Measurements from ENCODE around the gene RECQL5. TPM values are rescaled to one million over a fixed set of nuclear protein-coding genes. Genes with fewer than 3 reads are reported as not detected.

Gene RECQL5
- total RNA-seq, 5 donors from 2014 or later (not counting 1 experiment from before 2014, with no cell fraction given), result 38.0 to 75.0 (median 61.9) TPM

DNA sequence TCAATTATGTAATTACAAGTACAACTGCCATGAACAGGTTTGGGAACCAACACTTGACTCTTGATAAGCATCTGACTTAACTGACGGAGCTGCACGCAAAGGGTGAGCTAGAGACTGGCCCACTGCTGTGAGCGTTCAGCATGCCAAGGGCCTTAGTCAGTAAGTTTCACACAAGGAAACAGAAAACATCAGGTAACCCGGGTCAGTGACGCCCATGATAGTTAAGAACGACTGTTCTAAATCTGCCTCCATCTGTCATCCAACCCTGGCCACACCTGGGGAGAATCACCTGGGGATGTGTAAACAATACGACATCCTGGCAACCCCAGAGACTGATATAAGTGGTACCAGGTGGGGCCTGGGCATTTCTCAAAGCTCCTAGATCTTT is 21.5 kb downstream of the RECQL5 start:
- 79% methylated on average over 6 of the region's 7 CpGs for WGBS (ENCODE audit: insufficient coverage)
- H3K27ac Mint-ChIP-seq, result no peak overlapping the region
- H3K4me3 Mint-ChIP-seq, result no peak overlapping the region
- no peaks in the 10 kb centered on the region for H3K27me3 Mint-ChIP-seq
- ChIA-PET POLR2A (interaction anchor here in 1 of 2 donors (0.6 kb wide), 1 partner anchor 137 kb away, joined by 3 read pairs; no protein-coding TSS in a partner anchor), CTCF (interaction anchor here in 1 of 2 donors (0.6 to 1.1 kb wide), 3 partner anchors 8 to 979 kb away, joined by 3 read pairs; partner anchors contain the start of gene SMIM5)
- peaks cover 7 to 15% of the 10 kb centered on the region in 2 donors for H3K36me3 ChIP-seq (ENCODE audit: control insufficient read depth in 2 of 2, extremely low read depth in 1 of 2, insufficient read depth in 1 of 2, low read length in 1 of 2)
- ATAC-seq (replicated peaks in 1 of 4) (no peak), DNase-seq (no peak)
- H3K4me1 Mint-ChIP-seq, result peaks cover 2 to 13% (median 9%) of the 10 kb centered on the region in 3 donors
- H3K9me3 ChIP-seq, result no peaks in the 10 kb centered on the region
- H3K36me3 Mint-ChIP-seq, result peaks cover 22% of the 10 kb centered on the region
- H3K27ac ChIP-seq (ENCODE audit: low read length), result no peak overlapping the region
- H3K9me3 Mint-ChIP-seq, result no peaks in the 10 kb centered on the region
- H3K27me3 ChIP-seq (replicated peaks in 1 of 2; ENCODE audit: control insufficient read depth in 2 of 2, extremely low read depth in 1 of 2, insufficient read depth in 2 of 2, low read length in 1 of 2), result no peaks in the 10 kb centered on the region
- peaks cover 0 to 10% of the 10 kb centered on the region in 2 experiments for H3K4me1 ChIP-seq (ENCODE audit: control insufficient read depth in 1 of 2, extremely low read depth in 1 of 2, insufficient read depth in 2 of 2, low read length in 2 of 2)
- H3K4me3 ChIP-seq (ENCODE audit: control insufficient read depth in 1 of 2, extremely low read depth in 1 of 2, low read length in 1 of 2), result no peak overlapping the region

DNA sequence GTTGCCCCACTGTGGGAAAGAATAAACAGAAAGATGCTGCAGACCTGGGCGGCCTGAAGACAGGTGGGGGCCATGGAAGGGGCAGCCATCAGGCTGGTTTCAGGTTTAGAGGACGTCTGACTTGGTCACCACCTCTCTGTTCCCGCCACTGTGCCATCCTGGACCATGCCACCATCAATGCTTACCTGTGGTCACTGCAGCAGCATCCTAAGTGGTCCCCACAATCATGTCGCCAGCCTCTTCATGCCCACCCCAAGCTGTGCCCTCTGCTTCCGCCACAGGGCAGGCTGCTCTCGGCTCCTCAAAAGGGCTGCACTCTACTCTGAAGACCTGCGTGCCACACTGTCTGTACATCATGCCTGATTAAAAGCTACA is 23.3 kb downstream of the RECQL5 start:
- Histone ChIP-seq H3K36me3 (ENCODE audit: control insufficient read depth in 2 of 2, extremely low read depth in 1 of 2, insufficient read depth in 1 of 2, low read length in 1 of 2) (peaks cover 2 to 7% of the 10 kb centered on the region in 2 donors), H3K27ac (ENCODE audit: low read length) (no peak overlapping the region), H3K4me3 (ENCODE audit: control insufficient read depth in 1 of 2, extremely low read depth in 1 of 2, low read length in 1 of 2) (no peak overlapping the region), H3K9me3 (no peaks in the 10 kb centered on the region), H3K4me1 (ENCODE audit: control insufficient read depth in 1 of 2, extremely low read depth in 1 of 2, insufficient read depth in 2 of 2, low read length in 2 of 2) (peaks cover 0 to 10% of the 10 kb centered on the region in 2 experiments), H3K27me3 (replicated peaks in 1 of 2; ENCODE audit: control insufficient read depth in 2 of 2, extremely low read depth in 1 of 2, insufficient read depth in 2 of 2, low read length in 1 of 2) (no peaks in the 10 kb centered on the region)
- Mint-ChIP-seq H3K36me3 (peaks cover 13% of the 10 kb centered on the region), H3K27me3 (no peaks in the 10 kb centered on the region), H3K9me3 (no peaks in the 10 kb centered on the region), H3K4me3 (no peak overlapping the region), H3K4me1 (peaks cover 2 to 13% (median 9%) of the 10 kb centered on the region in 3 donors), H3K27ac (no peak overlapping the region)
- 86% methylated on average over 7 of the region's 7 CpGs for WGBS (ENCODE audit: insufficient coverage)
- CTCF ChIA-PET, result no interaction called here
- no peak for DNase-seq
- ATAC-seq (replicated peaks in 1 of 4), result no peak
- POLR2A ChIA-PET, result no interaction called here

DNA sequence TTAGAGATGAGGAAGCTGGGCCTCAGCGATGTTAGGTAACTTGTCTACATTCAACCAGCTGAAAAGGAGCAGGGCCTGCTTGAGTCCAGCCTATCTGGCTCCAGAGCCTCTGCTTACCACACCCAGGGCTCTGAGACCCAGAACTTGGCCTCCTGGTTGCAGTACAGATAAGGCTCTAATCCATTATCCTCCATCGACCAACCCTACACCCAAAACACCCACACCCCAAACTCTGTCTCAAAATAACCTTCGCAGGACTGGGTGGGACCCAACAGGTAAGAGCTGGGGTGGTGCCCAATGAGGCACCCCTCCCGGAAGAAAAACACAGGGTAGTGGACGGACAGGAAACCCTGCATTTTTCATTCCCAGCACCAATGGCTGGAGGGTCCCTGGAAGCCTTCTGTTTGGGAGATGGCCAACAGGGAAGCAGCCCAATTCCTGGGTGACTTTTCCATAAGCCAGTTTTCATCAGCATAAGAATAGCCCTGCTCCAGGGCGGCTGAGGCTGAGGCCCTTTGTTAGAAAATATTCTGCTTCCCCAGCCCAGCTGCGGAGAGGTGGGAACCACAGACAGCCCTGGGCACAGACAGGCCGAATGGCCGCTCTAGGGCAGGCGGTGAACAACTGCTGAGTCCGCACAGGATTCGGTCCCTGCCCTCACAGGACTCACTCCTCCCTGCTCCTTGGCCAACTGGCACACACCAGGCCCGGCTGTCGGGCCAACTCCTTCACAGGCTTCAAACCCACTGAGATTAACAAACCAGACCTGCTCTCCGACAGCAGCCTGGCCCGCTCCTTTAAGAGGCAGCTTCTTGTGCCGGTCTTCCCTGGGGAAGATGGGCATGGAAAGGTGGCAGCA is 23.9 kb downstream of the RECQL5 start:
- ChIA-PET CTCF (no interaction called here), POLR2A (no interaction called here)
- ATAC-seq (replicated peaks in 1 of 4), result no peak
- Histone ChIP-seq H3K27me3 (replicated peaks in 1 of 2; ENCODE audit: control insufficient read depth in 2 of 2, extremely low read depth in 1 of 2, insufficient read depth in 2 of 2, low read length in 1 of 2) (no peaks in the 10 kb centered on the region), H3K27ac (ENCODE audit: low read length) (no peak overlapping the region), H3K9me3 (no peaks in the 10 kb centered on the region), H3K4me3 (ENCODE audit: control insufficient read depth in 1 of 2, extremely low read depth in 1 of 2, low read length in 1 of 2) (no peak overlapping the region), H3K36me3 (ENCODE audit: control insufficient read depth in 2 of 2, extremely low read depth in 1 of 2, insufficient read depth in 1 of 2, low read length in 1 of 2) (peaks cover 2 to 7% of the 10 kb centered on the region in 2 donors), H3K4me1 (ENCODE audit: control insufficient read depth in 1 of 2, extremely low read depth in 1 of 2, insufficient read depth in 2 of 2, low read length in 2 of 2) (peaks cover 0 to 10% of the 10 kb centered on the region in 2 experiments)
- Mint-ChIP-seq H3K36me3 (peaks cover 14% of the 10 kb centered on the region), H3K4me3 (no peak overlapping the region), H3K27me3 (no peaks in the 10 kb centered on the region), H3K9me3 (no peaks in the 10 kb centered on the region), H3K27ac (no peak overlapping the region), H3K4me1 (peaks cover 2 to 13% (median 9%) of the 10 kb centered on the region in 3 donors)
- 99% methylated on average over 14 of the region's 17 CpGs for WGBS (ENCODE audit: insufficient coverage)
- no peak for DNase-seq

DNA sequence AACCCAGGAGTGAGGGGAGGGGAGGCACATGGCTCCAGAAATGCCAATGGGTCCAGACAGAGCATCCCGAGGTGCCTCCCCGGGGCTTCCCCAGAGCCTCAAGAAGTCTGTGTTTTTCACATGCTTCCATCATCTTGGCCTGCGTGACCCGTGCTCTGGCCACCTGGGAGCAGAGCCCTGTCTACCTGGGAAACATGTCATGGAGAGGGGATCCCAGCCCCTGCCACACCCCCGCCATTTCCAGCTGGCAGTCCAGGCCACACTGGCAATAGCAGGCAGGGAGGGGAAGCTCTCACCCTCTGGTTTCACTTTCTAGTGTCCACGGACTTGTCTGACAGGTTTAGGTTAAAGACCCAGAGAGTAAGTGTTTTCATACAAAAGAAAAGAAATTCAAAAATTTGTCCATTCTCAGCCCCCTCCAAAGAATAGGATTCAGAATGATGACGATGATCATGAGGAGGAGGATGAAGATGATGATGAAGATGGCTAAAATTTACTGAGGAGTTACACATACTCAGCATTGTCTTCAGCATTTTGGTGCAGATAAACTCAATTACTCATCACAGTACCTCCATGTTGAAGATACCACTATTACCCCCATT is 24.7 kb downstream of the RECQL5 start:
- H3K36me3 Mint-ChIP-seq, result peaks cover 7% of the 10 kb centered on the region
- H3K4me1 Mint-ChIP-seq, result peaks cover 2 to 13% (median 9%) of the 10 kb centered on the region in 3 donors
- no peak for ATAC-seq (replicated peaks in 1 of 4)
- no peaks in the 10 kb centered on the region for H3K27me3 ChIP-seq (replicated peaks in 1 of 2; ENCODE audit: control insufficient read depth in 2 of 2, extremely low read depth in 1 of 2, insufficient read depth in 2 of 2, low read length in 1 of 2)
- H3K27ac ChIP-seq (ENCODE audit: low read length), result no peak overlapping the region
- ChIA-PET CTCF (no interaction called here), POLR2A (no interaction called here)
- no peaks in the 10 kb centered on the region for H3K9me3 ChIP-seq
- H3K4me3 ChIP-seq (ENCODE audit: control insufficient read depth in 1 of 2, extremely low read depth in 1 of 2, low read length in 1 of 2), result no peak overlapping the region
- H3K4me3 Mint-ChIP-seq, result no peak overlapping the region
- H3K27ac Mint-ChIP-seq, result no peak overlapping the region
- no peak for DNase-seq
- WGBS (ENCODE audit: insufficient coverage), result 95% methylated on average over 4 of the region's 7 CpGs
- H3K27me3 Mint-ChIP-seq, result no peaks in the 10 kb centered on the region
- H3K9me3 Mint-ChIP-seq, result no peaks in the 10 kb centered on the region
- peaks cover 2 to 7% of the 10 kb centered on the region in 2 donors for H3K36me3 ChIP-seq (ENCODE audit: control insufficient read depth in 2 of 2, extremely low read depth in 1 of 2, insufficient read depth in 1 of 2, low read length in 1 of 2)
- peaks cover 0 to 10% of the 10 kb centered on the region in 2 experiments for H3K4me1 ChIP-seq (ENCODE audit: control insufficient read depth in 1 of 2, extremely low read depth in 1 of 2, insufficient read depth in 2 of 2, low read length in 2 of 2)

DNA sequence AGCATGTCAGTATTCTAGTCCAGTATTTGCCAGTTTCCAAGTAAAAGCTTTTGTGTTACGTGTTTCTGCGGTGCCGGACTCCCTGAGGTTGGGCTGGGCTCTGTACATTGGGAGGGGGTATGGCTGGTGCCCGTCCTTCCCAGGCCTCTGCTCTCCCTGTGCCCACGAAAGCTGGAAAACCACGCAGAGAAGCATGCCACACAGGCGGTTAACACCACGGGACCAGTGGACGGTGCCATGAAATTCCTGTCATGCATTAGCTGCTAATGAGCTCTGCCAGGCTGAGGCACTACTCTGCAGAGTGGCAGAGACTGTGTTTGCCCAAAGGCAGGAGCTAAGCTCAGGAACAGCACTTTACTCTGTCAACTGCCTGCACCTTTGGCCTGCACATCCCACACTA is 25.6 kb downstream of the RECQL5 start:
- Mint-ChIP-seq H3K27me3 (no peaks in the 10 kb centered on the region), H3K4me3 (no peak overlapping the region), H3K9me3 (no peaks in the 10 kb centered on the region), H3K4me1 (peaks cover 2 to 8% (median 6%) of the 10 kb centered on the region in 3 donors), H3K36me3 (peaks cover 7% of the 10 kb centered on the region), H3K27ac (no peak overlapping the region)
- ATAC-seq (replicated peaks in 1 of 4) (no peak), DNase-seq (no peak)
- H3K27ac ChIP-seq (ENCODE audit: low read length), result no peak overlapping the region
- H3K36me3 ChIP-seq (ENCODE audit: control insufficient read depth in 2 of 2, extremely low read depth in 1 of 2, insufficient read depth in 1 of 2, low read length in 1 of 2), result peaks cover 2 to 4% of the 10 kb centered on the region in 2 donors
- ChIA-PET CTCF (interaction anchor here in 1 of 2 donors (0.6 to 0.7 kb wide), 2 partner anchors 81 to 1177 kb away, joined by 3 to 4 read pairs; no protein-coding TSS in a partner anchor), POLR2A (no interaction called here)
- no peaks in the 10 kb centered on the region for H3K9me3 ChIP-seq
- WGBS (ENCODE audit: insufficient coverage), result 89% methylated on average over 6 of the region's 9 CpGs
- H3K27me3 ChIP-seq (replicated peaks in 1 of 2; ENCODE audit: control insufficient read depth in 2 of 2, extremely low read depth in 1 of 2, insufficient read depth in 2 of 2, low read length in 1 of 2), result no peaks in the 10 kb centered on the region
- no peak overlapping the region for H3K4me3 ChIP-seq (ENCODE audit: control insufficient read depth in 1 of 2, extremely low read depth in 1 of 2, low read length in 1 of 2)
- peaks cover 0 to 6% of the 10 kb centered on the region in 2 experiments for H3K4me1 ChIP-seq (ENCODE audit: control insufficient read depth in 1 of 2, extremely low read depth in 1 of 2, insufficient read depth in 2 of 2, low read length in 2 of 2)

DNA sequence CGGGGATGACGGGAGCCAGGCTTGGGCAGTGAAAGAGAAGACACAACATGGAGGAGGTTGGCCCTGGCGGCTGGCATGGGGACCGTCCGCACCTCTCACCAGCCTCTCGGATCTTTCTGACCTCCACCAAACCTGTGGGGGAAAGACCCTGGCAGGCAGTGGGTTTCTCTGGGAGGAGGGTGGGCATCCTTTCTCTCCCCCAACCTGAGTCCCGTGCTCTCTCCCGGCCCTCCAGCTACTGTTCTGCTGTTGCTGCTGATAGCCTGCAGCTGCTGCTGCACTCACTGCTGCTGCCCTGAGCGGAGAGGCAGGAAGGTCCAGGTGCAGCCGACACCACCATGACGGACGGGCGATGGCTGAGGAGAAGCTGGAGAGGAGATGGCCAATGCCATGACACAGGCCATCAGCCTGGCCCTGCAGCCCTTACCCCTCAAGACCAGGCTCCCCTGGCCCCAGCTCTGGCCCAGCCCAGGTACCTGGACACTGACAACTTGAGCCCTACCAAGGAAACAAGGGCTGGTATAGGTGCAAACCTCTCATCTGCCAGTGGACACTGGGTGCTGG is 26.3 kb downstream of the RECQL5 start:
- Histone ChIP-seq H3K27ac (ENCODE audit: low read length) (no peak overlapping the region), H3K9me3 (no peaks in the 10 kb centered on the region), H3K27me3 (replicated peaks in 1 of 2; ENCODE audit: control insufficient read depth in 2 of 2, extremely low read depth in 1 of 2, insufficient read depth in 2 of 2, low read length in 1 of 2) (no peaks in the 10 kb centered on the region), H3K4me1 (ENCODE audit: control insufficient read depth in 1 of 2, extremely low read depth in 1 of 2, insufficient read depth in 2 of 2, low read length in 2 of 2) (no peaks in the 10 kb centered on the region), H3K36me3 (ENCODE audit: control insufficient read depth in 2 of 2, extremely low read depth in 1 of 2, insufficient read depth in 1 of 2, low read length in 1 of 2) (peaks cover 2 to 3% of the 10 kb centered on the region in 2 donors), H3K4me3 (ENCODE audit: control insufficient read depth in 1 of 2, extremely low read depth in 1 of 2, low read length in 1 of 2) (no peak overlapping the region)
- POLR2A ChIA-PET, result interaction anchor here in 1 of 2 donors (0.6 kb wide), 1 partner anchor 11 kb away, joined by 3 read pairs; no protein-coding TSS in a partner anchor
- ATAC-seq (replicated peaks in 1 of 4) (no peak), DNase-seq (no peak)
- Mint-ChIP-seq H3K4me3 (no peak overlapping the region), H3K9me3 (no peaks in the 10 kb centered on the region), H3K36me3 (peaks cover 7% of the 10 kb centered on the region), H3K4me1 (peaks cover 0 to 1% (median 0%) of the 10 kb centered on the region in 3 donors), H3K27me3 (no peaks in the 10 kb centered on the region), H3K27ac (no peak overlapping the region)
- WGBS (ENCODE audit: insufficient coverage), result 100% methylated on average over 5 of the region's 13 CpGs
- CTCF ChIA-PET, result no interaction called here
